Adrenal gland (tissue), 5 donors: Measurements from ENCODE around the gene KRT24.

Experiments used
- CTCF ChIP-seq, 6 experiments: fragments of 450-650 bp in 4 of 6; fragments of 200-600 bp in 2 of 6; sonication (generic) in 1 of 6; IDR thresholded peaks; 1 replicate in 5 of 6; 2 replicates in 1 of 6; pipeline versions ENCODE4 v1.5.1 to v1.8.0; 2016 to 2021; ENCODE audit warnings: antibody characterized with exemption in 6 of 6, mild to moderate bottlenecking in 2 of 6, moderate library complexity in 1 of 6
- POLR2A ChIP-seq, 2 donors: fragments of 450-650 bp; IDR thresholded peaks; one replicate each; pipeline ENCODE4 v1.6.1; 2017; ENCODE audit warnings: antibody characterized with exemption in 2 of 2, mild to moderate bottlenecking in 2 of 2, moderate library complexity in 1 of 2
- donor health status: DM: no; HTN: no; CAD: no.

GRCh38 chr17:40680998-40681397 lies 22.6 kb downstream of the KRT24 start:
- TF ChIP-seq CTCF (IDR thresholded peaks at IDR 0.05) (no peak), POLR2A (IDR thresholded peaks at IDR 0.05) (no peak)
